PC-9 (cell line): Measurements from ENCODE around the gene EMSY. TPM values are rescaled to one million over a fixed set of nuclear protein-coding genes. Genes with fewer than 3 reads are reported as not detected.

ENCODE experiments used
- BruUV-seq: library from RNA; stranded (reverse); fragments of 400-500 nt; replicated peaks from 2 replicates; lab custom pipeline; 2021; lab: Mats Ljungman, UMichigan
- CTCF ChIA-PET: fragments of 300-600 bp; sonication (Branson Sonifier 250); formaldehyde crosslinking; loops from one replicate; lab custom pipeline; 2022; ENCODE audit warnings: antibody characterized with exemption; lab: Charles Lee
- POLR2A ChIA-PET: fragments of 300-600 bp; sonication (Branson Sonifier 250); formaldehyde crosslinking; loops from one replicate; lab custom pipeline; 2022; ENCODE audit warnings: antibody characterized with exemption; ENCODE audit not compliant: unreplicated experiment; lab: Charles Lee
- DNase-seq, 2 experiments: peaks; one replicate each; pipeline versions ENCODE4 v3.0.0 to v3.0.0-alpha.2; 2015 to 2022; ENCODE audit warnings: mixed read lengths in 1 of 2
- H2AFZ ChIP-seq: fragments of 200-600 bp; sonication (generic); 2 replicates; pipeline ENCODE4 v1.8.1; 2017; ENCODE audit warnings: antibody characterized with exemption
- H3F3A ChIP-seq: fragments of 200-600 bp; sonication (generic); 2 replicates; pipeline ENCODE4 v1.8.1; 2017; ENCODE audit warnings: antibody characterized with exemption, mild to moderate bottlenecking, low read depth; ENCODE audit not compliant: insufficient read depth
- H3K27ac ChIP-seq: fragments of 200-600 bp; sonication (generic); 2 replicates; pipeline ENCODE4 v1.6.1; 2016; ENCODE audit warnings: mixed run types
- H3K27me3 ChIP-seq: fragments of 200-600 bp; sonication (generic); 2 replicates; pipeline ENCODE4 v1.6.1; 2016; ENCODE audit warnings: low read depth, mixed run types; ENCODE audit not compliant: insufficient read depth
- H3K36me3 ChIP-seq: fragments of 200-600 bp; sonication (generic); 2 replicates; pipeline ENCODE4 v1.6.1; 2016; ENCODE audit warnings: low read depth, mixed run types
- H3K4me1 ChIP-seq: fragments of 200-600 bp; sonication (generic); replicated peaks from 2 replicates; pipeline ENCODE4 v1.6.1; 2016; ENCODE audit warnings: mixed run types; ENCODE audit not compliant: insufficient read depth
- H3K4me2 ChIP-seq: fragments of 200-600 bp; sonication (generic); 2 replicates; pipeline ENCODE4 v1.6.1; 2017; ENCODE audit warnings: mixed run types
- H3K4me3 ChIP-seq: fragments of 200-600 bp; sonication (generic); 2 replicates; pipeline ENCODE4 v1.6.1; 2016; ENCODE audit warnings: mixed run types
- H3K79me2 ChIP-seq: fragments of 200-600 bp; sonication (generic); 2 replicates; pipeline ENCODE4 v1.6.1; 2017; ENCODE audit warnings: low read depth, mixed run types
- H3K9me2 ChIP-seq: fragments of 200-600 bp; sonication (generic); 2 replicates; pipeline ENCODE4 v1.8.1; 2017; ENCODE audit warnings: mild to moderate bottlenecking; ENCODE audit not compliant: insufficient read depth
- H3K9me3 ChIP-seq: fragments of 200-600 bp; sonication (generic); 2 replicates; pipeline ENCODE4 v1.8.1; 2016; ENCODE audit warnings: low read depth; ENCODE audit not compliant: insufficient read depth
- H4K20me1 ChIP-seq: fragments of 200-600 bp; sonication (generic); 2 replicates; pipeline ENCODE4 v1.8.1; 2017; ENCODE audit not compliant: insufficient read depth
- CTCF ChIP-seq: fragments of 200-600 bp; sonication (generic); conservative IDR thresholded peaks from 2 replicates; pipeline ENCODE4 v1.6.1; 2017; ENCODE audit warnings: mixed run types, antibody characterized with exemption, mild to moderate bottlenecking, moderate library complexity
- EZH2 ChIP-seq: fragments of 200-600 bp; sonication (generic); IDR thresholded peaks from 2 replicates; pipeline ENCODE4 v1.8.0; 2017; ENCODE audit warnings: antibody characterized with exemption, low read depth
- intact Hi-C: fragments of 100-400 bp; cut with micrococcal nuclease; formaldehyde crosslinking; loops from one replicate; pipeline ENCODE4 v1.10.0; 2022; ENCODE audit not compliant: unreplicated experiment
- total RNA-seq: library from RNA; stranded (reverse); gene quantifications from 2 replicates; pipeline ENCODE4 v1.2.3, GENCODE V29; 2021

EMSY gene
- total RNA-seq, 1 experiment from 2014 or later: 37.4 TPM

- TF ChIP-seq CTCF (no peak), EZH2 (no peak)
- POLR2A ChIA-PET: no interaction called here
- H3K36me3 ChIP-seq: peaks cover 24% of the 10 kb centered on the region
- no peaks in the 10 kb centered on the region for H3K27me3 ChIP-seq
- peaks cover 4% of the 10 kb centered on the region; the same call in 1 of the 2 replicates for H4K20me1 ChIP-seq
- H3F3A ChIP-seq: no peaks in the 10 kb centered on the region
- H3K4me3 ChIP-seq: no peak overlapping the region
- no peaks in the 10 kb centered on the region for H3K4me1 ChIP-seq
- CTCF ChIA-PET: no interaction called here
- no peak overlapping the region for H3K27ac ChIP-seq
- intact Hi-C loops: no loop called here
- no peaks in the 10 kb centered on the region for H3K9me3 ChIP-seq
- H2AFZ ChIP-seq: no peak overlapping the region
- no peak overlapping the region for H3K4me2 ChIP-seq
- no peak for DNase-seq
- 0 out of 2 replicates have a peak, but pooled peaks cover 5% of the 10 kb centered on the region for H3K79me2 ChIP-seq
- no peaks in the 10 kb centered on the region; the same call in 1 of the 2 replicates for H3K9me2 ChIP-seq
- no TSS peak for BruUV-seq
These were observed 24.3 kb downstream of the EMSY start for GRCh38 chr11:76469141-76469540.

GRCh38 chr11:76471382-76471781 is 26.6 kb downstream of the EMSY start:
- Histone ChIP-seq H3F3A (0 out of 2 replicates have a peak, but pooled peaks cover 4% of the 10 kb centered on the region), H2AFZ (no peak overlapping the region), H3K4me2 (no peak overlapping the region), H3K4me1 (no peaks in the 10 kb centered on the region), H3K79me2 (0 out of 2 replicates have a peak, but pooled peaks cover 5% of the 10 kb centered on the region), H3K9me3 (no peaks in the 10 kb centered on the region), H3K27me3 (no peaks in the 10 kb centered on the region), H3K9me2 (no peaks in the 10 kb centered on the region), H3K4me3 (no peak overlapping the region), H4K20me1 (peaks cover 4% of the 10 kb centered on the region), H3K36me3 (peaks cover 31% of the 10 kb centered on the region), H3K27ac (no peak overlapping the region)
- BruUV-seq: no TSS peak
- intact Hi-C loops: no loop called here
- no peak for DNase-seq
- TF ChIP-seq CTCF (no peak), EZH2 (no peak)
- ChIA-PET CTCF (no interaction called here), POLR2A (interaction anchor here (0.7 kb wide), 1 partner anchor 143 kb away, joined by 6 read pairs; no protein-coding TSS in a partner anchor)

- H3K9me3 ChIP-seq: no peaks in the 10 kb centered on the region
- TF ChIP-seq EZH2 (no peak), CTCF (no peak)
- no peak overlapping the region for H2AFZ ChIP-seq
- intact Hi-C loops: no loop called here
- H3K36me3 ChIP-seq: peaks cover 25% of the 10 kb centered on the region
- 0 out of 2 replicates have a peak, but pooled peaks cover 4% of the 10 kb centered on the region for H3F3A ChIP-seq
- POLR2A ChIA-PET: no interaction called here
- CTCF ChIA-PET: no interaction called here
- H4K20me1 ChIP-seq: no peaks in the 10 kb centered on the region
- H3K79me2 ChIP-seq: no peaks in the 10 kb centered on the region
- H3K27ac ChIP-seq: no peak overlapping the region
- H3K4me1 ChIP-seq: no peaks in the 10 kb centered on the region
- no peaks in the 10 kb centered on the region for H3K27me3 ChIP-seq
- no peak overlapping the region for H3K4me3 ChIP-seq
- BruUV-seq: no TSS peak
- no peak overlapping the region for H3K4me2 ChIP-seq
- H3K9me2 ChIP-seq: no peaks in the 10 kb centered on the region
- no peak for DNase-seq
These were observed 35.4 kb downstream of the EMSY start for GRCh38 chr11:76480241-76480640.
